HG02938 (cell line): Measurements from ENCODE around the gene HTR2C.
"Not testable (repeated sequence)": the region's sequence is repeated elsewhere in the genome, so short reads cannot be mapped to it uniquely, and the experiment has no call there.

Source experiments
- ATAC-seq: cut with Tn5 transposase; IDR thresholded peaks from one replicate; pipeline ENCODE4 v1.9.1; 2021; ENCODE audit warnings: mild to moderate bottlenecking, moderate library complexity; ENCODE audit not compliant: unreplicated experiment

Gene HTR2C

DNA sequence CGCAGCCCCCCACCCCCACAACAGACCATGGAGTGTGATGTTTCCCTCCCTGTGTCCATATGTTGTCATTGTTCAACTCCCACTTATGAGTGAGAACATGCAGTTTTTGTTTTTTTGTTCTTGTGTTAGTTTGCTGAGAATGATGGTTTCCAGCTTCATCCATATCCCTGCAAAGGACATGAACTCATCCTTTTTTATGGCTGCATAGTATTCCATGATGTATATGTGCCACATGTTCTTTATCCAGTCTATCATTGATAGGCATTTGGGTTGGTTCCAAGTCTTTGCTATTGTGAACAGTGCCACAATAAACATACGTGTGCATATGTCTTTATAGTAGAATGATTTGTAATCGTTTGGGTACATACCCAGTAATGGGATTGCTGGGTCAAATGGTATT lies 353.2 kb downstream of the HTR2C start:
- ATAC-seq, result not testable (repeated sequence)

DNA sequence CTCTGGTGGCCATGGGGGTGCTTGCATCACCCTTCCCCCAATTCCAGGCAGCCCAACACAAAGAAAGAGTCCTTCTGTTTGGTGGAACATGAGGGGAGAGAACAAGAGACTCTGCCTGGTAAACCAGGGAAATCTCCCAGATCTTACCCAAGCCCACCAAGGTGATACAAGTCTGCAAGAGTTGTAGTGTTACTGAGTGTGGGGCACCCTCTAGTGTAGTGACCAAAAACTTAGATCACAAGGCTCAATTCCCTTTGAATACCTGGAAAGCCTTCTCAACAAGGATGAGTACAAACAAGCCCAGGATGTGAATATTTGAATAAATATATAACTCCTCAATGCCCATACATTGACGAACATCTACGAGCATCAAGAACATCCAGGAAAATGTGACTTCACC lies 368.8 kb downstream of the HTR2C start:
- no peak for ATAC-seq
